ENCODE results near the gene CHIC2. TPM values are rescaled to one million over a fixed set of nuclear protein-coding genes. Genes with fewer than 3 reads are reported as not detected.

The CHIC2 gene
- total RNA-seq, 1 experiment from 2014 or later = 8.2 TPM

DNA sequence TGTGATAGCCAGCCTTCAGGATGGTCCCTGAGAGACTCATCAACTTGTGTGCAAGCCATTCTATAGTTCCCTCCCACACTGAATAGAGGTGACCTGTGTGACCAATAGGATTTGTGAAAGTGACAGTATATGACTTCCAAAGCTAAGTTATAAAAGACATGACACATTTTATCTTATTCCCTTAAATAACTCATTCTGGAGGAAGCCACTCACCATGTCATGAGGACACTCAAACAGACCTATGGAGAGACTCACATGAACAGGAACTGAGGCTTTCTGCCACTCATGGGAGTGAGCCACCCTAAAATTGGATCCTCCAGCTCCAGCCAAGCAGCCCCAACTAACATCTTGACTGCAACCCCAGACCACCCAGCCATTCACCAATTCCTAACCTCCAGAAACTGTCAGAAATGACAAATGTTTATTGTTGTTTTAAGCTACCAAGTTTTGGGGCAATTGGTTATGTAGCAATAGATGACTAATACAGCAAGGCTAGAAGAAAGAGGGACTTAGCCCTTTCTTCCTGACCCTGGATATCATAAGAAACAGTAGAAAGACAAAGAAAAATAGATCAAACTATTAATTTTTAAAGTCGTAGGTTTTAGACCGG, 9.0 kb upstream of the CHIC2 start:
- TF ChIP-seq, protein P1, sequence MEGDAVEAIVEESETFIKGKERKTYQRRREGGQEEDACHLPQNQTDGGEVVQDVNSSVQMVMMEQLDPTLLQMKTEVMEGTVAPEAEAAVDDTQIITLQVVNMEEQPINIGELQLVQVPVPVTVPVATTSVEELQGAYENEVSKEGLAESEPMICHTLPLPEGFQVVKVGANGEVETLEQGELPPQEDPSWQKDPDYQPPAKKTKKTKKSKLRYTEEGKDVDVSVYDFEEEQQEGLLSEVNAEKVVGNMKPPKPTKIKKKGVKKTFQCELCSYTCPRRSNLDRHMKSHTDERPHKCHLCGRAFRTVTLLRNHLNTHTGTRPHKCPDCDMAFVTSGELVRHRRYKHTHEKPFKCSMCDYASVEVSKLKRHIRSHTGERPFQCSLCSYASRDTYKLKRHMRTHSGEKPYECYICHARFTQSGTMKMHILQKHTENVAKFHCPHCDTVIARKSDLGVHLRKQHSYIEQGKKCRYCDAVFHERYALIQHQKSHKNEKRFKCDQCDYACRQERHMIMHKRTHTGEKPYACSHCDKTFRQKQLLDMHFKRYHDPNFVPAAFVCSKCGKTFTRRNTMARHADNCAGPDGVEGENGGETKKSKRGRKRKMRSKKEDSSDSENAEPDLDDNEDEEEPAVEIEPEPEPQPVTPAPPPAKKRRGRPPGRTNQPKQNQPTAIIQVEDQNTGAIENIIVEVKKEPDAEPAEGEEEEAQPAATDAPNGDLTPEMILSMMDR (conservative IDR thresholded peaks at IDR 0.05) = no peak
- H3K4me1 Mint-ChIP-seq = no peaks in the 10 kb centered on the region
- H2AFZ ChIP-seq (ENCODE audit: low read length) = no peak overlapping the region

More for the DNA sequence above, 9.0 kb upstream of the CHIC2 start:
- H2BK20ac ChIP-seq (ENCODE audit: low read depth, low read length, poor library complexity, severe bottlenecking) = no peak overlapping the region
- no peaks in the 10 kb centered on the region for H3K9me3 Mint-ChIP-seq
- no peak overlapping the region for H2BK15ac ChIP-seq (ENCODE audit: low read depth, low read length)
- H3K4me1 ChIP-seq (ENCODE audit: insufficient read depth, low read length) = no peaks in the 10 kb centered on the region
- no peak overlapping the region for H4K5ac ChIP-seq (ENCODE audit: insufficient read length, low read depth, low read length)
- H3T11ph ChIP-seq (ENCODE audit: low read length) = no peak overlapping the region
- no peak overlapping the region for H2BK12ac ChIP-seq (ENCODE audit: insufficient read length, low read depth, low read length)
- no peaks in the 10 kb centered on the region for H3K9me3 ChIP-seq (ENCODE audit: control insufficient read depth, low read depth, low read length)
- no peaks in the 10 kb centered on the region for H4K20me1 ChIP-seq (ENCODE audit: control insufficient read depth, insufficient read depth, insufficient read length)
- no CpG with 5 or more reads among the region's 2 CpGs for WGBS (ENCODE audit: extremely low coverage, insufficient read length, low lambda C conversion rate)
- H3K4me3 Mint-ChIP-seq = no peak overlapping the region
- H2AK5ac ChIP-seq (ENCODE audit: insufficient read length, low read length) = no peak overlapping the region
- H3K18ac ChIP-seq (ENCODE audit: insufficient read length, low read depth, low read length) = no peak overlapping the region
- H3K27me3 ChIP-seq (ENCODE audit: insufficient read depth, low read length) = no peaks in the 10 kb centered on the region
- no peak overlapping the region for H3K27ac ChIP-seq (ENCODE audit: insufficient read length, low read depth, low read length)
- no peak overlapping the region for H3K56ac ChIP-seq (ENCODE audit: insufficient read length, low read depth, low read length)
- H3K27ac Mint-ChIP-seq = no peak overlapping the region
- H3K4me2 ChIP-seq (ENCODE audit: insufficient read depth, insufficient read length, low read length) = no peak overlapping the region
- DNase-seq = no peak
- no peaks in the 10 kb centered on the region for H3K79me1 ChIP-seq (ENCODE audit: insufficient read depth, low read depth, low read length, poor library complexity, severe bottlenecking)
- H3K9ac ChIP-seq (ENCODE audit: extremely low read depth, insufficient read length, low read length) = no peak overlapping the region
- H3K36me3 Mint-ChIP-seq (ENCODE audit: insufficient read depth in 1 of 3, low read depth in 3 of 3) = no peaks in the 10 kb centered on the region
- H3K4ac ChIP-seq (ENCODE audit: low read depth, low read length) = no peak overlapping the region
- no peak overlapping the region for H4K91ac ChIP-seq (ENCODE audit: insufficient read length, low read depth, low read length)
- peaks cover 3% of the 10 kb centered on the region for H3K27me3 Mint-ChIP-seq (ENCODE audit: low read depth)
- H3K23me2 ChIP-seq (ENCODE audit: insufficient read length, low read depth, low read length, poor library complexity, severe bottlenecking) = no peaks in the 10 kb centered on the region
- no peak overlapping the region for H4K8ac ChIP-seq (replicated peaks; ENCODE audit: insufficient read length, low read depth, low read length)
- H3K23ac ChIP-seq (ENCODE audit: insufficient read length, low read depth, low read length) = no peak overlapping the region
- no peak overlapping the region for H2BK5ac ChIP-seq (ENCODE audit: insufficient read length, low read length)
- no peak overlapping the region for H3K14ac ChIP-seq (ENCODE audit: insufficient read depth, low read length)
- no peaks in the 10 kb centered on the region for H3K79me2 ChIP-seq (ENCODE audit: insufficient read depth, low read length)
- no peak overlapping the region for H2BK120ac ChIP-seq (ENCODE audit: low read depth, low read length, poor library complexity, severe bottlenecking)
